ENCODE data around the gene SH2D1B.

The SH2D1B gene

DNA sequence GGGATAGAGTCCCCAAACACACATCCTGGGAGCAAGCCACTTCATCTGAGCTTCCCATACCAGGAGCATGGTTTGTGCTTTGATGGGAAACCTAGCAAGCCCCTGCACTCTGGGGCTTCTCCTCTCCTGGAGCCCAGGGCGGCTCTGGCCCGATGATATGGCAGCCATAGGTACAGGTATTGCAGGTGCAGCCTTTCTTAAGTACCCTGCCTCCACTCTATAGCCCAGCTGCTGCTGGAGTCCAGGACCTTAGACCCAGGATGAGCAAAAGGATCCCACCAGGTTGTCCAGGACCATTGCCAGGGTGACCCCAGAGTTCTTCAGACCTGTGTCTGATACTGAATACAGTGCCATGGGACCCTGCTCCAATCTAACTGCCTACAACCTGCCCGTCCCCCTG is 26.2 kb downstream of the SH2D1B start:
- no peak overlapping the region for H3K4me3 ChIP-seq (ENCODE audit: low read depth, low read length)
- no peak for DNase-seq (ENCODE audit: low read depth)
- TF ChIP-seq, protein P1, sequence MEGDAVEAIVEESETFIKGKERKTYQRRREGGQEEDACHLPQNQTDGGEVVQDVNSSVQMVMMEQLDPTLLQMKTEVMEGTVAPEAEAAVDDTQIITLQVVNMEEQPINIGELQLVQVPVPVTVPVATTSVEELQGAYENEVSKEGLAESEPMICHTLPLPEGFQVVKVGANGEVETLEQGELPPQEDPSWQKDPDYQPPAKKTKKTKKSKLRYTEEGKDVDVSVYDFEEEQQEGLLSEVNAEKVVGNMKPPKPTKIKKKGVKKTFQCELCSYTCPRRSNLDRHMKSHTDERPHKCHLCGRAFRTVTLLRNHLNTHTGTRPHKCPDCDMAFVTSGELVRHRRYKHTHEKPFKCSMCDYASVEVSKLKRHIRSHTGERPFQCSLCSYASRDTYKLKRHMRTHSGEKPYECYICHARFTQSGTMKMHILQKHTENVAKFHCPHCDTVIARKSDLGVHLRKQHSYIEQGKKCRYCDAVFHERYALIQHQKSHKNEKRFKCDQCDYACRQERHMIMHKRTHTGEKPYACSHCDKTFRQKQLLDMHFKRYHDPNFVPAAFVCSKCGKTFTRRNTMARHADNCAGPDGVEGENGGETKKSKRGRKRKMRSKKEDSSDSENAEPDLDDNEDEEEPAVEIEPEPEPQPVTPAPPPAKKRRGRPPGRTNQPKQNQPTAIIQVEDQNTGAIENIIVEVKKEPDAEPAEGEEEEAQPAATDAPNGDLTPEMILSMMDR (IDR thresholded peaks at IDR 0.05; ENCODE audit: insufficient read depth, low read depth, low read length, missing control alignments): no peak

DNA sequence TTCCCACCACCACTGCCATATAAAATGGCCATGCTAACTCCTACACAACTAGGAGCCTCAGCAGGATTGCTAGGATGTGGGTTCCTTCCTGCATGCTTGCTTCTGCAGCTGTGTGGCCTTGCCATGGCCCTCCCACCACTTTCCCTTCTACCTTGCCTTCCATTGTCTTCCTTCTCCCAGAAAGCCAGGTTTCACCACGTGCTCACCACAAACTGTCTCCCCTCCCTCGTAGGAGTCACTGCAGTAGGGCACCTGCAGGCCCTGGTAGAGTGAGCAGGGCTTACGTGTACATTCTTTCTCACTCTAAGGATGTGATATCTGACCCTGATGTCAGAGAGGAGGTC is 26.7 kb downstream of the SH2D1B start:
- no peak for DNase-seq (ENCODE audit: low read depth)
- no peak overlapping the region for H3K4me3 ChIP-seq (ENCODE audit: low read depth, low read length)
- TF ChIP-seq, protein P1 (IDR thresholded peaks at IDR 0.05; ENCODE audit: insufficient read depth, low read depth, low read length, missing control alignments): no peak

DNA sequence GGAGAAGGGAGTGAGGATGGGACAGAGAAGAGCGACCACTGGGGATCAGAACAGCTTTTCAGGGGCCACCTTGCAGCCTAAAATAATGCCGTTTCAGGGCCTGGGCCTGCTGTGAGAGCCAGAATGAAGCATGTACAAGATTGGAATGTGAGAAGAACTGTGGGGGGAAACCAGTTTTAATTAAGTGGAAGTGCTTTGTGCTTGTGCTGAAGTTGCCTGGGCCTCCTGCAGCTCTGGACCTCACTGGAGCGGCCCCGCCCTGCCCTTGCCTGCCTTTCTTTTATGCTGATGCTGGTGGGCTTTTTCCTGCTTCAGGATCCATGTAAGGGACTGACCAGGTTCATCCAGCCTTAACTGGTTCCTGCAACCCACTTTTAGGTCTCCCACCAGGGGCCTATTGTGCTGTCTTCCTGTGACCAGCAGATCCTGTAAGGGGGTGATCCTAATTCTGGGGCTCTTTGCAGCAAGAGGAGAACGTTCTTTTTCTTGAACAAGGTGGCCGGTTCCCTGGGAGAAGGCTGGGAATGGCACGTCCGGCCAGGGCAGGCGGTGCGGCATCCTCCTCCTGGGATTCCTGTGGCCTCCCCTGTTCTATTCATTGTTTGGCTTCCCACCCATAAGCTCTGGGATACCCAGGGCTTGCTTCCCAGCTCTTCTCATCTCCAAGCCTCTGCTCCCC is 27.2 kb downstream of the SH2D1B start:
- TF ChIP-seq, protein P1 (IDR thresholded peaks at IDR 0.05; ENCODE audit: insufficient read depth, low read depth, low read length, missing control alignments): no peak
- DNase-seq (ENCODE audit: low read depth): no peak
- H3K4me3 ChIP-seq (ENCODE audit: low read depth, low read length): no peak overlapping the region

DNA sequence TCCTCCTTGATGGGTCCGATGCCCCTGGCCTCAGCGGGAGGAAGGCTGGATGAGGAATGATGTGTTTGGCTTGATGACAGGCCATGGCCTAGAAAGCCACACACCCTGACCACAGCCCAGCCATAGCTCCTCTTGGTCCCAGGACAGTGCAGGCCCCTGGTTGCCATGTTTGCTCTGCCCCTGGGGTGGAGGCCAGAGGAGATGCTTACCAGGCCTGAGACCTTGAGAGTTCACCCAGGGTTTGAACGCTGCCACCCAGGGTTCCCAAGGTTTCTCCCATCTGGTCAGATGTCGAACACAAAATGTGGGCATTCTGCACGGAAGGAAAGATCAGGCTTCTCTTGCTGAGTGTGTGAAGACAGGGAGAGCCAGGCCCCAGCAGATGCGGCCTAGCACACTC is 27.8 kb downstream of the SH2D1B start:
- TF ChIP-seq, protein P1 (IDR thresholded peaks at IDR 0.05; ENCODE audit: insufficient read depth, low read depth, low read length, missing control alignments): no peak
- H3K4me3 ChIP-seq (ENCODE audit: low read depth, low read length): no peak overlapping the region
- DNase-seq (ENCODE audit: low read depth): no peak

DNA sequence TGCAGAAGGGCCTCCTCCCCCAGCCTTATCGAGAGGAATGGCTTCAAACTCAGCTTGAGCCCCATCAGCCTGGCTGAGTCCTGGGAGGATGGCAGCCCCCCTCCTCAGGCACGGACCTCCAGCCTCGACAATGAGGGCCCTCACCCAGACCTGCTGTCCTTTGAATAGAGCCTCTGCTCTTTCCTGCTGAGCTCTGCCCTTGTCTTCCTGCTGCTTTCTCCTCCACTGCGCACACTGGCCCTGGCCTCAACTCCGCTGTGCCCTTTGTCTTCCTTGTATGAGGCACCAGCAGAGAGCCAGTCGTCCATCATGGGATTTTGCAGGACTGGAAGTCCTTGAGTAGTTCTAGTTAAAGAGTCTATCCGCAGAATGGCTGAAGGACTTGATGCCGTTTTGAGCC is 28.4 kb downstream of the SH2D1B start:
- no peak overlapping the region for H3K4me3 ChIP-seq (ENCODE audit: low read depth, low read length)
- no peak for DNase-seq (ENCODE audit: low read depth)
- TF ChIP-seq, protein P1 (IDR thresholded peaks at IDR 0.05; ENCODE audit: insufficient read depth, low read depth, low read length, missing control alignments): no peak

DNA sequence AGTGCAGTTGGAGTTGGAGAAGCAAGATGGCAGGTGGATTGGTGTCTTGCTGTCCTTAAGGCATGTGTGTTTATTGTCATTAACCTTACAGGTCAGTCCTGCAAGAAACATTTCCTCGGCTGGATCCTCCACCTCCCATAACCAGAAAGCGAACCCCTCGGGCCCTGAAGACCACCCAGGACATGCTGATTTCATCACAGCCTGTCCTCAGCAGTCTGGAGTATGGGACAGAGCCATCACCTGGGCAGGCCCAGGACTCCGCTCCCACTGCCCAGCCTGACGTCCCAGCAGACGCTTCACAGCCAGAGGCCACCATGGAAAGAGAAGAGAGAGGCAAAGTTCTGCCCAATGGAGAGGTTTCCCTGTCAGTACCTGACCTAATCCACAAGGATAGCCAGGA is 28.8 kb downstream of the SH2D1B start:
- no peak for DNase-seq (ENCODE audit: low read depth)
- H3K4me3 ChIP-seq (ENCODE audit: low read depth, low read length): no peak overlapping the region
- TF ChIP-seq, protein P1 (IDR thresholded peaks at IDR 0.05; ENCODE audit: insufficient read depth, low read depth, low read length, missing control alignments): no peak
